Mammary epithelial cell (primary cell): Measurements from ENCODE around the gene EPB41L1.

Experiments
- CTCF ChIP-seq, 2 donors: IDR thresholded peaks in 1 of 2; conservative IDR thresholded peaks in 1 of 2; 2 replicates each; pipeline ENCODE4 v1.5.1; 2011 to 2012; ENCODE audit warnings: inconsistent platforms in 2 of 2, low read length in 2 of 2, mild to moderate bottlenecking in 2 of 2, control low read depth in 1 of 2, low read depth in 1 of 2; ENCODE audit not compliant: insufficient read depth in 1 of 2; ENCODE audit errors: extremely low read depth in 1 of 2
- EZH2 ChIP-seq: IDR thresholded peaks from 2 replicates; pipeline ENCODE4 v1.6.1; 2012; ENCODE audit warnings: low read length, inconsistent platforms, borderline replicate concordance

- no peak for TF ChIP-seq CTCF (conservative IDR thresholded peaks at IDR 0.05 in 1 of 2, IDR thresholded peaks at IDR 0.05 in 1 of 2; ENCODE audit: extremely low read depth in 1 of 2, insufficient read depth in 1 of 2, low read depth in 1 of 2, low read length in 2 of 2)
- no peak for TF ChIP-seq EZH2
Measured at GRCh38 chr20:36126836-36127527, 27.6 kb upstream of the EPB41L1 start.
